Cardiac fibroblast (primary cell): ENCODE data around the gene RASD1.
"Not testable (repeated sequence)": the region's sequence is repeated elsewhere in the genome, so short reads cannot be mapped to it uniquely, and the experiment has no call there.

Experiments
- DNase-seq, 2 donors: peaks; one replicate each; pipeline versions ENCODE4 v3.0.0 to v3.0.0-alpha.2; 2010; ENCODE audit warnings: low read depth in 2 of 2
- H3K4me3 ChIP-seq, 2 donors: replicated peaks in 1 of 2; 1 replicate in 1 of 2; 2 replicates in 1 of 2; pipeline ENCODE4 v1.5.1; 2011; ENCODE audit warnings: low read depth in 2 of 2, low read length in 2 of 2, mild to moderate bottlenecking in 2 of 2, moderate library complexity in 1 of 2
- TF ChIP-seq, protein P1 (sequence below): IDR thresholded peaks from one replicate; pipeline ENCODE4 v1.5.1; 2011; ENCODE audit warnings: low read depth, mild to moderate bottlenecking, low read length, inconsistent platforms

RASD1 gene

DNA sequence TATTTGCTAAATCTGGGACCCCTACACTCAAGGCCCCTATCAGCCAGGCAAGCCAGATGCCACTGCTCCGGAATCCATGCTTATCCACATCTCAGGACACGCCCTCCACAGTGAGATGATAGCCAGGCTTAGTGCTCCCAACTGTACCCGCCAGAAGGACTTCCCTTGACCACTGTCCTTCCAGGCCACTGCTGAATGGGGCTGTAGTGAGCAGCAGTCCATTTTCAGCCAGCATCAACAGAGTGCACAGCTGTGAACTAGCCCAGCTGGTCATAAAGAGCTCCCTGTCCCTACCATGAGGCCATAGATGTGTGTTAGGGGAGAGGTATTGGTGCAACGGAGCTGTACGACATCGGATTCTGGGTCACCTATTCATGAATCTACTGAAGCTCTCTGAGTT, 32.4 kb downstream of the RASD1 start:
- TF ChIP-seq, protein P1, sequence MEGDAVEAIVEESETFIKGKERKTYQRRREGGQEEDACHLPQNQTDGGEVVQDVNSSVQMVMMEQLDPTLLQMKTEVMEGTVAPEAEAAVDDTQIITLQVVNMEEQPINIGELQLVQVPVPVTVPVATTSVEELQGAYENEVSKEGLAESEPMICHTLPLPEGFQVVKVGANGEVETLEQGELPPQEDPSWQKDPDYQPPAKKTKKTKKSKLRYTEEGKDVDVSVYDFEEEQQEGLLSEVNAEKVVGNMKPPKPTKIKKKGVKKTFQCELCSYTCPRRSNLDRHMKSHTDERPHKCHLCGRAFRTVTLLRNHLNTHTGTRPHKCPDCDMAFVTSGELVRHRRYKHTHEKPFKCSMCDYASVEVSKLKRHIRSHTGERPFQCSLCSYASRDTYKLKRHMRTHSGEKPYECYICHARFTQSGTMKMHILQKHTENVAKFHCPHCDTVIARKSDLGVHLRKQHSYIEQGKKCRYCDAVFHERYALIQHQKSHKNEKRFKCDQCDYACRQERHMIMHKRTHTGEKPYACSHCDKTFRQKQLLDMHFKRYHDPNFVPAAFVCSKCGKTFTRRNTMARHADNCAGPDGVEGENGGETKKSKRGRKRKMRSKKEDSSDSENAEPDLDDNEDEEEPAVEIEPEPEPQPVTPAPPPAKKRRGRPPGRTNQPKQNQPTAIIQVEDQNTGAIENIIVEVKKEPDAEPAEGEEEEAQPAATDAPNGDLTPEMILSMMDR = no peak
- no peak overlapping the region for H3K4me3 ChIP-seq
- DNase-seq = no peak

DNA sequence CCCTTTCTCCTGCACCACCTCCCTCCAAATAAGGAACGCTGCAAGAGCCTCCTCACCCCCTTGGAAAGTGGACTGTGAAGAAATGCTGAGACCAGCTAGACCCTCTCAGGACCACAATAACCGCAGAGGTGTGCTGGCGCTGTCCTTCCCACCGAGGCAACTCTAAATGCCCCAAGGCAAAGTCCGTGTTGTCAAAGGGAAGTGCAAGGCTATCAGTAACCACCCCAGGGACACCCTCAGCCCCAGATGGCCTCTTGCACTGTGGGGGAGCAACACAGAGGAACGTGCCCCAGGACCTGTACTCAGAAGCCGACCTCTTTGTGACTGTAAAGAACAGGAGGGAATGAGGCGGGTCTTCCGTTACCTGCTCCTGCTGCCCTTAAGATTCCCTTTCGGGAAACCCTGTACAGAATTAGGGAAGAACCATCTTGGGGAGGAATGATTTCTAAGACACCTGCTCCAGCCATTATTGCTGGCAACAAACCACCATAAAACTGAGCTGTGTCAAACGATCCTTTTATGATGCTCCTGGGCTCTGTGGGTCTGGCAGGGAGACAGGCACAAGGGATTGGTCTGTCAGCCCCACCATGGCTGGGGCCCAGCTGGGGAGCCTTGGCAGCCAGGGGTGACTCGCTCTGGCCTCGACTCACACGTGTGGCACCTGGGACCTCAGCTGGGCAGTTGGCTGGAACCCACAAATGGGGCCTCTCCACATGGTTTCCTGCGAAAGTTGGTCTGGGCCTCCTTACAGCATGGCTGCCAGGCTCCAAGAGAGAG, 34.0 kb downstream of the RASD1 start:
- DNase-seq = no peak
- H3K4me3 ChIP-seq = no peak overlapping the region
- TF ChIP-seq, protein P1 = no peak

DNA sequence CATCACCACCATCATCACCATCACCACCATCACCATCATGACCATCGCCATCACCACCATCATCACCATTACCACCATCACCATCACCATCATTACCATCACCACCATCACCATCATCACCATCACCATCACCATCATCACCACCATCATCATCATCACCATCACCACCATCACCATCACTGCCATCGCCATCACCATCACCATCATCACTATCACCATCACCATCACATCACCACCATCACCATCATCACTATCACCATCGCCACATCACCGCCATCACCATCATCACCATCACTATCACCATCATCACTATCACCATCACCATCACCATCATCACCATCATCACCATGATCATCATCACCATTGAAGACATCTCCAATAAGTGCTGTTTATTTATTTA, 36.2 kb downstream of the RASD1 start:
- no peak for DNase-seq
- TF ChIP-seq, protein P1 = no peak
- no peak overlapping the region for H3K4me3 ChIP-seq

DNA sequence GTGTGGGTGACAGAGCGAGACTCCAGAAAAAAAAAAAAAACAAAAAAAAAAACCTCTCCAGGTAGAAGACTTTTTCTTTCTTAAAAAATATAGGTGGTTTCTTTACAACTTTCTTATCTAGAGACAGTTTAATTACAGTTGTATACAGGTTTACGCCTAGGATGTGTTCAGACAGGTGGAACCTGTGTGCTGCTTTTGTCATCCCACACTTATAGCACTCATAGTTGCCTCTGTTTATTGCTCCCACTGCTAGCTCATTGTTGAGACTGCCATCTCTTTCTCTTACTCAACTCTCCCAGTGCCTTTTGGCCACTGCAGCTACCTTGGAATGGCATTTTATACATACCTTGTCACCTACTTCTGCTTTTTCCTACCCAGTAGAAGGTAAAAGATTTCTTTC, 38.5 kb downstream of the RASD1 start:
- no peak overlapping the region for H3K4me3 ChIP-seq
- no peak for DNase-seq
- TF ChIP-seq, protein P1 = no peak

DNA sequence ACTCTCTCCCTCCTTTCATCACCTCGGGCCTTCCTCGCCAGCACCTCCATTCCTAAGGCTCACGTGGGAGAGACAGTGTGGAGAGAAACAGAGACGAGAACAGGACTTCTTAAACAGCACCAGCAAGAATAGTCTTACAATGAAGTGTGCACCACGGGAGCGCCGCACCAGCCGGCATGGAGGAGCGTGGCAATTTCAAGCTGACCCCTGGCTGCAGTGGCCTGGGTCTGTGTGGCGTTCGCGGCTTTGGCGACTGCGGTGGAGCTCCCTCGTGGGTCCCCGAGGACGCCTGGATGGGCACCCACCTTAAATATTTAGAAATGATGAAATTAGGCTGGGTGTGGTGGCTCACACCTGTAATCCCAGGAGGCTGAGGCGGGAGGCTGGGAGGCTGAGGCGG, 39.9 kb downstream of the RASD1 start:
- TF ChIP-seq, protein P1 = no peak
- H3K4me3 ChIP-seq = no peak overlapping the region
- no peak for DNase-seq

DNA sequence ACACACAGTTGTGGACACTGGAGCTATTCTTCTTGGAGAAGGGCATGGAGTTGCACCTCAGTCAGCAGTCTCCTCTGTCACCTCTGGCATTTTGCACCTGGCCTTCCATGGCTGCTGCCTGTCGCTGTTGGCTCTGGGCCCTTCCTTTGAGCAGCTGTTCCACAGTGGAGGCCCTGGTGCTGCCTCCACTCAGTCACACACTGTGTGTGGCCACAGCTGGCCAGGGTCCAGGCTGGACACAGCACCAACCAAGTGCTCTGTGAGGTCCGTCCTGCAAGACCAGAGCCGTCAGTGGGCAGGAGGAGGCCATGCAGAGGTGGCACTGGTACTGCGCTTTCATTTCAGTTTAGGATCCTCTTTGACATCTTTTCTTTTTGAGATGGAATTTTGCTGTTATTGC, 41.0 kb downstream of the RASD1 start:
- TF ChIP-seq, protein P1 = no peak
- no peak for DNase-seq
- H3K4me3 ChIP-seq = no peak overlapping the region

DNA sequence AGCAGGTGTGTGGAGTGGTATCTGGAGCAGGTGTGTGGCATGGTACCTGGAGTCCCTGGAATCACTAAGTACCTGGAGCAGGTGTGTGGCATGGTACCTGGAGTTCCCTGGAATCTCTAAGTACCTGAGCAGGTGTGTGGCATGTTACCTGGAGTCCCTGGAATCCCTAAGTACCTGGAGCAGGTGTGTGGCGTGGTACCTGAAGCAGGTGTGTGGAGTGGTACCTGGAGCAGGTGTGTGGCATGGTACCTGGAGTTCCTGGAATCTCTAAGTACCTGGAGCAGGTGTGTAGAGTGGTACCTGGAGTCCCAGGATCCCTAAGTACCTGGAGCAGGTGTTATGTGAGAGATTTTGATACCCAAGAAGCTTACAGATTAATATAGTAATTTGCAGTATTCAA, 41.5 kb downstream of the RASD1 start:
- DNase-seq, H3K4me3 ChIP-seq: not testable (repeated sequence)
